ENCODE measurements around the gene TNFRSF25.

- TF ChIP-seq EZH2 (IDR thresholded peaks at IDR 0.05; ENCODE audit: low read length, missing control alignments) (no peak), CTCF (conservative IDR thresholded peaks at IDR 0.05 in 1 of 2, IDR thresholded peaks at IDR 0.05 in 1 of 2; ENCODE audit: low read depth in 1 of 2, low read length in 2 of 2) (no peak)
Measured at GRCh38 chr1:6477039-6477820, 11.3 kb upstream of the TNFRSF25 start.

Measured in fibroblast of lung (primary cell).